Subcutaneous adipose tissue (tissue), 4 donors: ENCODE data around the gene SH3RF2. TPM values are rescaled to one million over a fixed set of nuclear protein-coding genes. Genes with fewer than 3 reads are reported as not detected.

Source experiments
- CTCF ChIP-seq: fragments of 450-650 bp; IDR thresholded peaks from one replicate; pipeline ENCODE4 v1.5.1; 2016; ENCODE audit warnings: low read depth, mild to moderate bottlenecking, control low read depth, antibody characterized with exemption, moderate library complexity
- total RNA-seq, 4 donors: library from RNA; depleted of rRNA; stranded (reverse); fragments of >200 nt; gene quantifications; one replicate each; pipeline ENCODE4 v1.1.0, GENCODE V29; 2016

SH3RF2 gene
- total RNA-seq, 4 donors from 2014 or later, result 0.33 to 5.3 (median 3.0) TPM

GRCh38 chr5:145949474-145949873, 13.1 kb downstream of the SH3RF2 start:
- TF ChIP-seq CTCF, result no peak

- TF ChIP-seq CTCF, result no peak
These were observed 14.7 kb downstream of the SH3RF2 start for GRCh38 chr5:145951071-145951470.

- no peak for TF ChIP-seq CTCF
These were observed 16.8 kb downstream of the SH3RF2 start for GRCh38 chr5:145953202-145953601.

GRCh38 chr5:145957388-145957787, 21.0 kb downstream of the SH3RF2 start:
- no peak for TF ChIP-seq CTCF

- TF ChIP-seq CTCF, result no peak
These were observed 22.1 kb downstream of the SH3RF2 start for GRCh38 chr5:145958436-145958835.

- no peak for TF ChIP-seq CTCF
These were observed 23.8 kb downstream of the SH3RF2 start for GRCh38 chr5:145960166-145960565.

- no peak for TF ChIP-seq CTCF
These were observed 24.6 kb downstream of the SH3RF2 start for GRCh38 chr5:145960848-145961600.
